Measurements from ENCODE around the gene KSR2.
"Not testable (repeated sequence)": the region's sequence is repeated elsewhere in the genome, so short reads cannot be mapped to it uniquely, and the experiment has no call there.

Gene KSR2

GRCh38 chr12:117750657-117751056 is 218.1 kb downstream of the KSR2 start:
- no peak for DNase-seq (ENCODE audit: low spot score)

GRCh38 chr12:117749431-117749830 is 219.4 kb downstream of the KSR2 start:
- DNase-seq (ENCODE audit: low spot score) = no peak

- DNase-seq (ENCODE audit: low spot score) = not testable (repeated sequence)
Observed at GRCh38 chr12:117746358-117746757, 222.4 kb downstream of the KSR2 start.

GRCh38 chr12:117744418-117744817 is 224.4 kb downstream of the KSR2 start:
- DNase-seq (ENCODE audit: low spot score) = no peak

GRCh38 chr12:117743761-117744160 is 225.0 kb downstream of the KSR2 start:
- DNase-seq (ENCODE audit: low spot score) = no peak

- DNase-seq (ENCODE audit: low spot score) = no peak
Observed at GRCh38 chr12:117742721-117743120, 226.1 kb downstream of the KSR2 start.

- no peak for DNase-seq (ENCODE audit: low spot score)
Observed at GRCh38 chr12:117738233-117738632, 230.6 kb downstream of the KSR2 start.

GRCh38 chr12:117733549-117733805 is 235.3 kb downstream of the KSR2 start:
- DNase-seq (ENCODE audit: low spot score) = no peak

GRCh38 chr12:117732761-117733548 is 235.8 kb downstream of the KSR2 start:
- DNase-seq (ENCODE audit: low spot score) = no peak

GRCh38 chr12:117731131-117731530 is 237.7 kb downstream of the KSR2 start:
- DNase-seq (ENCODE audit: low spot score) = not testable (repeated sequence)

GRCh38 chr12:117727301-117727700 is 241.5 kb downstream of the KSR2 start:
- no peak for DNase-seq (ENCODE audit: low spot score)

- no peak for DNase-seq (ENCODE audit: low spot score)
Observed at GRCh38 chr12:117724543-117724942, 244.2 kb downstream of the KSR2 start.

GRCh38 chr12:117718559-117718958 is 250.2 kb downstream of the KSR2 start:
- no peak for DNase-seq (ENCODE audit: low spot score)

- DNase-seq (ENCODE audit: low spot score) = no peak
Observed at GRCh38 chr12:117718141-117718540, 250.6 kb downstream of the KSR2 start.

- no peak for DNase-seq (ENCODE audit: low spot score)
Observed at GRCh38 chr12:117714203-117714602, 254.6 kb downstream of the KSR2 start.

GRCh38 chr12:117710121-117710520 is 258.7 kb downstream of the KSR2 start:
- no peak for DNase-seq (ENCODE audit: low spot score)

GRCh38 chr12:117707861-117708260 is 260.9 kb downstream of the KSR2 start:
- DNase-seq (ENCODE audit: low spot score) = no peak

- DNase-seq (ENCODE audit: low spot score) = no peak
Observed at GRCh38 chr12:117703584-117703983, 265.2 kb downstream of the KSR2 start.

- DNase-seq (ENCODE audit: low spot score) = no peak
Observed at GRCh38 chr12:117702741-117703140, 266.0 kb downstream of the KSR2 start.

GRCh38 chr12:117699575-117699974 is 269.2 kb downstream of the KSR2 start:
- no peak for DNase-seq (ENCODE audit: low spot score)

GRCh38 chr12:117699118-117699517 is 269.7 kb downstream of the KSR2 start:
- no peak for DNase-seq (ENCODE audit: low spot score)

- no peak for DNase-seq (ENCODE audit: low spot score)
Observed at GRCh38 chr12:117695956-117696355, 272.8 kb downstream of the KSR2 start.

GRCh38 chr12:117692512-117692911 is 276.3 kb downstream of the KSR2 start:
- DNase-seq (ENCODE audit: low spot score) = no peak

GRCh38 chr12:117689857-117690256 is 278.9 kb downstream of the KSR2 start:
- DNase-seq (ENCODE audit: low spot score) = no peak
